WTC11 (cell line): ENCODE data around the gene USF2. TPM values are rescaled to one million over a fixed set of nuclear protein-coding genes. Genes with fewer than 3 reads are reported as not detected.

Experiments
- ATAC-seq: fragments of 200-7000 bp; cut with Tn5 transposase; 2 replicates; pipeline ENCODE4 v1.10.0; 2021; ENCODE audit warnings: mild to moderate bottlenecking, moderate library complexity
- CTCF ChIA-PET: fragments of 300-600 bp; sonication (Branson Sonifier 250); formaldehyde crosslinking; loops from one replicate; lab custom pipeline; 2021; ENCODE audit warnings: antibody characterized with exemption; lab: Charles Lee
- POLR2A ChIA-PET: fragments of 350-600 bp; sonication (Branson Sonifier 250); formaldehyde crosslinking; loops from one replicate; lab custom pipeline; 2021; ENCODE audit warnings: antibody characterized with exemption; lab: Charles Lee
- DNase-seq: peaks from one replicate; pipeline ENCODE4 v3.0.0; 2021; ENCODE audit warnings: low spot score
- H3K27ac Mint-ChIP-seq: 2 replicates; pipeline ENCODE4 v1.8.0; 2021; ENCODE audit warnings: mixed read lengths
- H3K27me3 Mint-ChIP-seq: 2 replicates; pipeline ENCODE4 v1.8.0; 2021; ENCODE audit warnings: low read depth, mild to moderate bottlenecking, moderate library complexity, mixed read lengths
- H3K36me3 Mint-ChIP-seq: 2 replicates; pipeline ENCODE4 v1.8.0; 2021; ENCODE audit warnings: mixed read lengths
- H3K4me1 Mint-ChIP-seq: 2 replicates; pipeline ENCODE4 v1.8.0; 2022; ENCODE audit warnings: mixed read lengths
- H3K4me3 Mint-ChIP-seq: 2 replicates; pipeline ENCODE4 v1.8.0; 2021; ENCODE audit warnings: mild to moderate bottlenecking, moderate library complexity, mixed read lengths
- H3K9me3 Mint-ChIP-seq: 2 replicates; pipeline ENCODE4 v1.8.0; 2021; ENCODE audit warnings: mixed read lengths
- MXD4 ChIP-seq: fragments of 250-450 bp; sonication (Bioruptor Pico); IDR thresholded peaks from 2 replicates; pipeline ENCODE4 v1.8.0; 2021; ENCODE audit warnings: mild to moderate bottlenecking, moderate library complexity, borderline replicate concordance
- MYBL2 ChIP-seq: sonication (generic); formaldehyde crosslinking; IDR thresholded peaks from 2 replicates; pipeline ENCODE4 v1.8.1; 2023; ENCODE audit warnings: mild to moderate bottlenecking, moderate library complexity, missing genetic modification reagents
- NR1H2 ChIP-seq: sonication (generic); formaldehyde crosslinking; IDR thresholded peaks from 2 replicates; pipeline ENCODE4 v1.9.0; 2021; ENCODE audit warnings: mild to moderate bottlenecking, moderate library complexity, missing genetic modification reagents
- TCF7 ChIP-seq: sonication (generic); formaldehyde crosslinking; IDR thresholded peaks from 2 replicates; pipeline ENCODE4 v1.8.0; 2022; ENCODE audit warnings: mild to moderate bottlenecking, low read depth, missing genetic modification reagents, moderate library complexity
- ZBTB21 ChIP-seq: sonication (generic); formaldehyde crosslinking; IDR thresholded peaks from 2 replicates; pipeline ENCODE4 v1.8.1; 2023; ENCODE audit warnings: mild to moderate bottlenecking, missing genetic modification reagents, borderline replicate concordance
- ZNF138 ChIP-seq: sonication (generic); formaldehyde crosslinking; conservative IDR thresholded peaks from 2 replicates; pipeline ENCODE4 v1.8.1; 2022; ENCODE audit warnings: mild to moderate bottlenecking, moderate library complexity, missing genetic modification reagents
- total RNA-seq: library from RNA; stranded (reverse); gene quantifications from 3 replicates; pipeline ENCODE4 v1.2.3, GENCODE V29; 2021
- TF ChIP-seq, protein P1 (sequence below): sonication (generic); formaldehyde crosslinking; IDR thresholded peaks from 2 replicates; pipeline ENCODE4 v1.8.1; 2023; ENCODE audit warnings: mild to moderate bottlenecking, missing genetic modification reagents
- TF ChIP-seq, protein P2 (sequence below): sonication (generic); formaldehyde crosslinking; IDR thresholded peaks from 2 replicates; pipeline ENCODE4 v1.8.1; 2022; ENCODE audit warnings: mild to moderate bottlenecking, moderate library complexity, missing genetic modification reagents
- TF ChIP-seq, protein P3 (sequence below): sonication (generic); formaldehyde crosslinking; IDR thresholded peaks from 2 replicates; pipeline ENCODE4 v1.8.1; 2023; ENCODE audit warnings: mild to moderate bottlenecking, missing genetic modification reagents, moderate library complexity
- TF ChIP-seq, protein P4 (sequence below): sonication (generic); formaldehyde crosslinking; IDR thresholded peaks from 2 replicates; pipeline ENCODE4 v1.8.1; 2023; ENCODE audit warnings: mild to moderate bottlenecking, missing genetic modification reagents, moderate library complexity
- TF ChIP-seq, protein P5 (sequence below): sonication (generic); formaldehyde crosslinking; IDR thresholded peaks from 2 replicates; pipeline ENCODE4 v1.8.1; 2022; ENCODE audit warnings: missing genetic modification reagents, borderline replicate concordance
- TF ChIP-seq, protein P6 (sequence below): sonication (generic); formaldehyde crosslinking; IDR thresholded peaks from 2 replicates; pipeline ENCODE4 v1.8.1; 2022; ENCODE audit warnings: low read depth, mild to moderate bottlenecking, moderate library complexity, missing genetic modification reagents, borderline replicate concordance

Gene USF2
- total RNA-seq, 1 experiment from 2014 or later, result 109 TPM

DNA sequence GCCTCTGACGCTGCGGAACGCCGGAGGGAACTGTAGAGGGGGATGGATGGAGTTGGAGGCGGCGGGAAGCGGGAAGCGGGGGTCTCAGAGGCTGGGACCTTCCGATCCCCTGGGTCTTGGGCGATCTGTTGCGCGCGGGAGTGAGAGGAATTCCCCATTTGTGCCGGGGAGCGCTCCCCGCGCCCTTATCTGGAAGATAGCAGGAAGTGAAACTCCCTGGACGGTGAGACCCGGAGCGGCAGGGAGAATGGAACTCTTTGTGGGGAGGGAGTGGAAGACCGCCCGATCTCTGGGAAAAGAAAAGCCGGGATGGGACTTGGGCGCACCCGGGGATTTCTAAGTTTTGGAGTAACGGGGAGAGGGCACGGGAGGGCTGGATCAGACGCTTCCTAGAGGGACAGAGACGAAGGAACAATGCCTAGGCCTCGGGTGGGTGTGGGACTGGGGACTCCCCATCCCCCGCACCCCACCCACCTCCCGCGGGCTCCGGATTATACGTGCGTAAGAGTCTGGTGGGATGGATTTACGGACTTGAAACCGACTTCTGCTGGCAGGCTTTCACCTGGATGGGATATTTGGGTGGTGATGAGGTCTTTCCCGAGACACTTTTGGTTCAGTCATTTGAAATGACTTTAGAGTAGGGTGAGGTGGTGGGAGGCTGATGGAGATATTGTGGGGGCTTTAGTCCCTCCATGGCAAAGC lies 19.5 kb upstream of the USF2 start:
- peaks cover 45% of the 10 kb centered on the region for H3K36me3 Mint-ChIP-seq
- DNase-seq, result no peak
- POLR2A ChIA-PET, result no interaction called here
- H3K4me1 Mint-ChIP-seq, result peaks cover 43% of the 10 kb centered on the region
- ATAC-seq, result no peak
- H3K27me3 Mint-ChIP-seq, result no peaks in the 10 kb centered on the region
- H3K9me3 Mint-ChIP-seq, result no peaks in the 10 kb centered on the region
- peak overlapping the region; percentile 100 for H3K27ac Mint-ChIP-seq
- TF ChIP-seq, protein P1, sequence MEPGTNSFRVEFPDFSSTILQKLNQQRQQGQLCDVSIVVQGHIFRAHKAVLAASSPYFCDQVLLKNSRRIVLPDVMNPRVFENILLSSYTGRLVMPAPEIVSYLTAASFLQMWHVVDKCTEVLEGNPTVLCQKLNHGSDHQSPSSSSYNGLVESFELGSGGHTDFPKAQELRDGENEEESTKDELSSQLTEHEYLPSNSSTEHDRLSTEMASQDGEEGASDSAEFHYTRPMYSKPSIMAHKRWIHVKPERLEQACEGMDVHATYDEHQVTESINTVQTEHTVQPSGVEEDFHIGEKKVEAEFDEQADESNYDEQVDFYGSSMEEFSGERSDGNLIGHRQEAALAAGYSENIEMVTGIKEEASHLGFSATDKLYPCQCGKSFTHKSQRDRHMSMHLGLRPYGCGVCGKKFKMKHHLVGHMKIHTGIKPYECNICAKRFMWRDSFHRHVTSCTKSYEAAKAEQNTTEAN (CRISPR knock-in tag), result no peak
- TF ChIP-seq, protein P2, sequence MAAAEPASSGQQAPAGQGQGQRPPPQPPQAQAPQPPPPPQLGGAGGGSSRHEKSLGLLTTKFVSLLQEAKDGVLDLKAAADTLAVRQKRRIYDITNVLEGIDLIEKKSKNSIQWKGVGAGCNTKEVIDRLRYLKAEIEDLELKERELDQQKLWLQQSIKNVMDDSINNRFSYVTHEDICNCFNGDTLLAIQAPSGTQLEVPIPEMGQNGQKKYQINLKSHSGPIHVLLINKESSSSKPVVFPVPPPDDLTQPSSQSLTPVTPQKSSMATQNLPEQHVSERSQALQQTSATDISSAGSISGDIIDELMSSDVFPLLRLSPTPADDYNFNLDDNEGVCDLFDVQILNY (CRISPR knock-in tag), result peak; percentile 15
- TF ChIP-seq, protein P3, sequence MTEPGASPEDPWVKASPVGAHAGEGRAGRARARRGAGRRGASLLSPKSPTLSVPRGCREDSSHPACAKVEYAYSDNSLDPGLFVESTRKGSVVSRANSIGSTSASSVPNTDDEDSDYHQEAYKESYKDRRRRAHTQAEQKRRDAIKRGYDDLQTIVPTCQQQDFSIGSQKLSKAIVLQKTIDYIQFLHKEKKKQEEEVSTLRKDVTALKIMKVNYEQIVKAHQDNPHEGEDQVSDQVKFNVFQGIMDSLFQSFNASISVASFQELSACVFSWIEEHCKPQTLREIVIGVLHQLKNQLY (CRISPR knock-in tag), result 0 out of 2 replicates have a peak, but pooled peaks have one; percentile 5
- TF ChIP-seq ZNF138 (CRISPR knock-in tag), result 0 out of 2 replicates have a peak, but pooled peaks have one; percentile 23
- no peak for TF ChIP-seq ZBTB21 (CRISPR knock-in tag)
- no peak for TF ChIP-seq NR1H2 (CRISPR knock-in tag)
- TF ChIP-seq, protein P4, sequence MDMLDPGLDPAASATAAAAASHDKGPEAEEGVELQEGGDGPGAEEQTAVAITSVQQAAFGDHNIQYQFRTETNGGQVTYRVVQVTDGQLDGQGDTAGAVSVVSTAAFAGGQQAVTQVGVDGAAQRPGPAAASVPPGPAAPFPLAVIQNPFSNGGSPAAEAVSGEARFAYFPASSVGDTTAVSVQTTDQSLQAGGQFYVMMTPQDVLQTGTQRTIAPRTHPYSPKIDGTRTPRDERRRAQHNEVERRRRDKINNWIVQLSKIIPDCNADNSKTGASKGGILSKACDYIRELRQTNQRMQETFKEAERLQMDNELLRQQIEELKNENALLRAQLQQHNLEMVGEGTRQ (CRISPR knock-in tag), result no peak
- TF ChIP-seq, protein P5, sequence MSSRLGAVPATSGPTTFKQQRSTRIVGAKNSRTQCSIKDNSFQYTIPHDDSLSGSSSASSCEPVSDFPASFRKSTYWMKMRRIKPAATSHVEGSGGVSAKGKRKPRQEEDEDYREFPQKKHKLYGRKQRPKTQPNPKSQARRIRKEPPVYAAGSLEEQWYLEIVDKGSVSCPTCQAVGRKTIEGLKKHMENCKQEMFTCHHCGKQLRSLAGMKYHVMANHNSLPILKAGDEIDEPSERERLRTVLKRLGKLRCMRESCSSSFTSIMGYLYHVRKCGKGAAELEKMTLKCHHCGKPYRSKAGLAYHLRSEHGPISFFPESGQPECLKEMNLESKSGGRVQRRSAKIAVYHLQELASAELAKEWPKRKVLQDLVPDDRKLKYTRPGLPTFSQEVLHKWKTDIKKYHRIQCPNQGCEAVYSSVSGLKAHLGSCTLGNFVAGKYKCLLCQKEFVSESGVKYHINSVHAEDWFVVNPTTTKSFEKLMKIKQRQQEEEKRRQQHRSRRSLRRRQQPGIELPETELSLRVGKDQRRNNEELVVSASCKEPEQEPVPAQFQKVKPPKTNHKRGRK (CRISPR knock-in tag), result no peak
- TF ChIP-seq, all 79 proteins: peak for 3
- H3K4me3 Mint-ChIP-seq, result peak overlapping the region; percentile 98
- CTCF ChIA-PET, result interaction anchor here (1.0 to 1.5 kb wide), 2 partner anchors 134 to 194 kb away, joined by 3 to 4 read pairs; no protein-coding TSS in a partner anchor

DNA sequence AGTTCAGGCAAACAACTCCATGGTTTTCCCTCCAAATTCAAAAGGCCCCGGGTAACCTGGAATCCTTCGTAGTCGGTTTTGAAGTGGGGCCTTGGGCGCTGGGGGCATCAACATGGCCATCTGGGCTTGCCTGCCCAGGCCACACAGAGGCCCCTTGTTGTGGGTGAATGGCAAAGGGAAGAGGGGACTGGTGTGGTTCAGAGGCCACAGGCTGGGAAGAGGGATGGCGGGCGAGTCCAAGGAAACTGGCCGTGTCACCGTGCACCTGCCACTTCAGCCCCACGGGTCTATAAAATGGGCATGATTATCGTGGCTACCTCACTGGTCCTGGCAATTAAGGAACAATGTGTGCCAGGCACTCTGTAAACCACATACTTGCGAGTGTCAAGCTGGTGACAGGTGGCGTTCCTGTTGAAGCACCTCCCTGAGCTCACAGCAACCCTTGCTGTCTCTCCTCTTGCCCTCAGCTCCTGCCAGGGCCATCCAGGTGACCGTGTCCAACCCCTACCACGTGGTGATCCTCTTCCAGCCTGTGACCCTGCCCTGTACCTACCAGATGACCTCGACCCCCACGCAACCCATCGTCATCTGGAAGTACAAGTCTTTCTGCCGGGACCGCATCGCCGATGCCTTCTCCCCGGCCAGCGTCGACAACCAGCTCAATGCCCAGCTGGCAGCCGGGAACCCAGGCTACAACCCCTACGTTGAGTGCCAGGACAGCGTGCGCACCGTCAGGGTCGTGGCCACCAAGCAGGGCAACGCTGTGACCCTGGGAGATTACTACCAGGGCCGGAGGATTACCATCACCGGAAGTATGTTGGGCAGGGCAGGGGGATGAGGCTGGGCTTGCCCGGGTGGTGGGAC lies 18.7 kb upstream of the USF2 start:
- Mint-ChIP-seq H3K9me3 (no peaks in the 10 kb centered on the region), H3K27ac (peak overlapping the region; percentile 82), H3K27me3 (no peaks in the 10 kb centered on the region), H3K4me3 (peak overlapping the region; percentile 98), H3K4me1 (peaks cover 43% of the 10 kb centered on the region), H3K36me3 (peaks cover 52% of the 10 kb centered on the region)
- POLR2A ChIA-PET, result no interaction called here
- TF ChIP-seq, protein P6, sequence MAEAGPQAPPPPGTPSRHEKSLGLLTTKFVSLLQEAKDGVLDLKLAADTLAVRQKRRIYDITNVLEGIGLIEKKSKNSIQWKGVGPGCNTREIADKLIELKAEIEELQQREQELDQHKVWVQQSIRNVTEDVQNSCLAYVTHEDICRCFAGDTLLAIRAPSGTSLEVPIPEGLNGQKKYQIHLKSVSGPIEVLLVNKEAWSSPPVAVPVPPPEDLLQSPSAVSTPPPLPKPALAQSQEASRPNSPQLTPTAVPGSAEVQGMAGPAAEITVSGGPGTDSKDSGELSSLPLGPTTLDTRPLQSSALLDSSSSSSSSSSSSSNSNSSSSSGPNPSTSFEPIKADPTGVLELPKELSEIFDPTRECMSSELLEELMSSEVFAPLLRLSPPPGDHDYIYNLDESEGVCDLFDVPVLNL (CRISPR knock-in tag), result 0 out of 2 replicates have a peak, but pooled peaks have one; percentile 25
- TF ChIP-seq MXD4 (CRISPR knock-in tag) (no peak), TCF7 (CRISPR knock-in tag) (no peak), MYBL2 (CRISPR knock-in tag) (no peak)
- TF ChIP-seq, protein P1 (CRISPR knock-in tag), result 0 out of 2 replicates have a peak, but pooled peaks have one; percentile 41
- ATAC-seq, result no peak
- peak; percentile 7 for DNase-seq
- CTCF ChIA-PET, result interaction anchor here (1.0 to 1.7 kb wide), 3 partner anchors 19 to 194 kb away, joined by 3 to 6 read pairs (median 4); no protein-coding TSS in a partner anchor
